Testis (tissue), 2 donors: ENCODE results near the gene SPRYD7.

Experiments
- CTCF ChIP-seq, 3 experiments: fragments of 450-650 bp in 2 of 3; fragments of 200-600 bp in 1 of 3; sonication (generic) in 1 of 3; IDR thresholded peaks; one replicate each; pipeline ENCODE4 v1.5.1; 2016 to 2019; ENCODE audit warnings: antibody characterized with exemption in 3 of 3, mild to moderate bottlenecking in 2 of 3, moderate library complexity in 1 of 3
- POLR2A ChIP-seq: fragments of 450-650 bp; IDR thresholded peaks from one replicate; pipeline ENCODE4 v1.6.1; 2017; ENCODE audit warnings: antibody characterized with exemption, mild to moderate bottlenecking, moderate library complexity

- no peak for TF ChIP-seq CTCF (IDR thresholded peaks at IDR 0.05)
- TF ChIP-seq POLR2A, result no peak
Measured at GRCh38 chr13:49932066-49932465, 4.1 kb downstream of the SPRYD7 start.
